ENCODE results near the gene BIRC6.
"Not testable (repeated sequence)": the region's sequence is repeated elsewhere in the genome, so short reads cannot be mapped to it uniquely, and the experiment has no call there.

DNA sequence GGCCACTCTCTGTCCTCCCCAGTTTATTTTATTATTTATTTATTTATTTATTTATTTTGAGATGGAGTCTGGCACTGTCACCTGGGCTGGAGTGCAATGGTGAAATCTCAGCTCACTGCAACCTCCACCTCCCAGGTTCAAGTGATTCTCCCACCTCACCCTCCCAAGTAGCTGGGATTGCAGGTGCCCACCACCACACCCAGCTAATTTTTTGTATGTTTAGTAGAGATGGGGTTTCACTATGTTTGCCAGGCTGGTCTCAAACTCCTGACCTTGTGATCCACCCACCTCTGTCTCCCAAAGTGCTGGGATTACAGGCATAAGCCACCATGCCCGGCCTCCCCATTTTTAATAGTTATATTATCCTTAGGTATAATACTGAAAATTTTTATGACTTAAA is 28.1 kb upstream of the BIRC6 start:
- not testable (repeated sequence) for TF ChIP-seq POLR2A (IDR thresholded peaks at IDR 0.05)
- TF ChIP-seq, protein P1, sequence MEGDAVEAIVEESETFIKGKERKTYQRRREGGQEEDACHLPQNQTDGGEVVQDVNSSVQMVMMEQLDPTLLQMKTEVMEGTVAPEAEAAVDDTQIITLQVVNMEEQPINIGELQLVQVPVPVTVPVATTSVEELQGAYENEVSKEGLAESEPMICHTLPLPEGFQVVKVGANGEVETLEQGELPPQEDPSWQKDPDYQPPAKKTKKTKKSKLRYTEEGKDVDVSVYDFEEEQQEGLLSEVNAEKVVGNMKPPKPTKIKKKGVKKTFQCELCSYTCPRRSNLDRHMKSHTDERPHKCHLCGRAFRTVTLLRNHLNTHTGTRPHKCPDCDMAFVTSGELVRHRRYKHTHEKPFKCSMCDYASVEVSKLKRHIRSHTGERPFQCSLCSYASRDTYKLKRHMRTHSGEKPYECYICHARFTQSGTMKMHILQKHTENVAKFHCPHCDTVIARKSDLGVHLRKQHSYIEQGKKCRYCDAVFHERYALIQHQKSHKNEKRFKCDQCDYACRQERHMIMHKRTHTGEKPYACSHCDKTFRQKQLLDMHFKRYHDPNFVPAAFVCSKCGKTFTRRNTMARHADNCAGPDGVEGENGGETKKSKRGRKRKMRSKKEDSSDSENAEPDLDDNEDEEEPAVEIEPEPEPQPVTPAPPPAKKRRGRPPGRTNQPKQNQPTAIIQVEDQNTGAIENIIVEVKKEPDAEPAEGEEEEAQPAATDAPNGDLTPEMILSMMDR (IDR thresholded peaks at IDR 0.05), result not testable (repeated sequence)
